Kidney (tissue), 14 donors: ENCODE data around the gene PCNA. TPM values are rescaled to one million over a fixed set of nuclear protein-coding genes. Genes with fewer than 3 reads are reported as not detected.

Experiments used
- DNase-seq, 5 donors: peaks; one replicate each; pipeline ENCODE4 v3.0.0-alpha.2; 2013 to 2020
- FAIRE-seq: peaks from 2 replicates; lab custom pipeline; 2012; peaks lifted over from hg19 to GRCh38; lab: Jason Lieb, UNC
- H3K27ac ChIP-seq, 2 donors: one replicate each; pipeline ENCODE4 v1.7.0; 2013; ENCODE audit warnings: low read depth in 2 of 2, low read length in 2 of 2, inconsistent platforms in 1 of 2
- H3K27me3 ChIP-seq: one replicate; pipeline ENCODE4 v1.7.1; 2013; ENCODE audit warnings: low read length, inconsistent platforms; ENCODE audit not compliant: control insufficient read depth, insufficient read depth
- H3K36me3 ChIP-seq, 3 donors: one replicate each; pipeline versions ENCODE4 v1.7.0 to v1.7.1; 2013; ENCODE audit warnings: low read length in 3 of 3, control low read depth in 1 of 3, inconsistent platforms in 1 of 3; ENCODE audit not compliant: insufficient read depth in 3 of 3, control insufficient read depth in 2 of 3
- H3K4me1 ChIP-seq, 3 donors: one replicate each; pipeline versions ENCODE4 v1.7.0 to v1.7.1; 2013; ENCODE audit warnings: low read length in 3 of 3, inconsistent platforms in 1 of 3, low read depth in 1 of 3; ENCODE audit not compliant: control insufficient read depth in 2 of 3, insufficient read depth in 2 of 3
- H3K4me3 ChIP-seq, 3 donors: one replicate each; pipeline versions ENCODE4 v1.7.0 to v1.8.1; 2013; ENCODE audit warnings: low read length in 3 of 3, control low read depth in 1 of 3, inconsistent platforms in 1 of 3
- H3K9ac ChIP-seq, 3 donors: one replicate each; pipeline versions ENCODE4 v1.7.0 to v1.7.1; 2013; ENCODE audit warnings: low read length in 3 of 3, control low read depth in 1 of 3, inconsistent platforms in 1 of 3
- H3K9me3 ChIP-seq, 3 donors: one replicate each; pipeline versions ENCODE4 v1.7.0 to v1.7.1; 2013; ENCODE audit warnings: low read length in 3 of 3, control low read depth in 1 of 3, inconsistent platforms in 1 of 3; ENCODE audit not compliant: control insufficient read depth in 2 of 3, insufficient read depth in 1 of 3
- CTCF ChIP-seq: IDR thresholded peaks from 3 replicates; pipeline ENCODE4 v1.5.1; 2012; ENCODE audit warnings: mild to moderate bottlenecking, moderate library complexity, borderline replicate concordance; ENCODE audit not compliant: insufficient read depth; ENCODE audit errors: extremely low read depth
- intact Hi-C: fragments of 100-400 bp; cut with DNase I; formaldehyde crosslinking; loops from one replicate; pipeline ENCODE4 v1.11.1; 2022
- polyA plus RNA-seq: library from polyadenylated mRNA; stranded (reverse); fragments of 350-450 nt; fragmentation: Illumina TruSeq; extraction: RNeasy Lipid Tissue Mini Kit (QIAGEN cat#74804); gene quantifications from one replicate; pipeline ENCODE4 v1.2.3, GENCODE V29; 2014; ENCODE audit warnings: low read depth, low replicate concordance; ENCODE audit not compliant: insufficient read depth
- total RNA-seq: library from RNA; stranded (reverse); fragmentation: NEBNext Ultra II Directional; extraction: Animal tissue kit (Norgen Biotek cat#: 25700); gene quantifications from one replicate; pipeline ENCODE4 v1.2.1, GENCODE V29; 2021
- donor health status: control.
- donor health status: control.
- donor health status: control.
- donor health status: control.
- donor health status: control.
- donor health status: DM: yes; HTN: yes; CAD: no.
- donor health status: Normal renal cell carcinoma (clear cell type).

Gene PCNA
- total and polyA plus RNA-seq, 2 donors from 2014 or later = 46.4 to 48.2 TPM

GRCh38 chr20:5146871-5147592 is 27.3 kb upstream of the PCNA start:
- no peak overlapping the region for H3K27ac ChIP-seq
- H3K36me3 ChIP-seq = no peaks in the 10 kb centered on the region
- TF ChIP-seq CTCF = no peak

GRCh38 chr20:5146099-5146668 is 26.4 kb upstream of the PCNA start:
- intact Hi-C loops = no loop called here
- Histone ChIP-seq H3K9ac (no peak overlapping the region), H3K4me3 (no peak overlapping the region), H3K27ac (no peak overlapping the region), H3K27me3 (no peaks in the 10 kb centered on the region), H3K9me3 (no peaks in the 10 kb centered on the region), H3K4me1 (peaks cover 0 to 18% (median 0%) of the 10 kb centered on the region in 3 donors), H3K36me3 (no peaks in the 10 kb centered on the region)
- no peak for FAIRE-seq
- TF ChIP-seq CTCF = no peak
- DNase-seq = no peak

More at GRCh38 chr20:5146871-5147592, 27.3 kb upstream of the PCNA start:
- FAIRE-seq (no peak), DNase-seq (no peak)
- Histone ChIP-seq H3K27me3 (no peaks in the 10 kb centered on the region), H3K9ac (no peak overlapping the region), H3K4me1 (peaks cover 0 to 18% (median 0%) of the 10 kb centered on the region in 3 donors), H3K4me3 (no peak overlapping the region), H3K9me3 (no peaks in the 10 kb centered on the region)
- intact Hi-C loops = no loop called here

- FAIRE-seq = no peak
- Histone ChIP-seq H3K27ac (no peak overlapping the region), H3K9ac (no peak overlapping the region), H3K36me3 (no peaks in the 10 kb centered on the region), H3K4me1 (peaks cover 0 to 17% (median 0%) of the 10 kb centered on the region in 3 donors), H3K9me3 (no peaks in the 10 kb centered on the region), H3K4me3 (no peak overlapping the region), H3K27me3 (no peaks in the 10 kb centered on the region)
- no peak for DNase-seq
- no peak for TF ChIP-seq CTCF
- intact Hi-C loops = no loop called here
Measured at GRCh38 chr20:5145365-5146098, 25.8 kb upstream of the PCNA start.
